Hematopoietic multipotent progenitor cell treated with erythropoietin and hydrocortisone succinate and interleukin-3 and kit ligand, for 4 days (in vitro differentiated cells): ENCODE measurements around the gene SLC2A8.
A peak's percentile ranks its signal among the peaks of the same experiment; 100 is the strongest.

Source experiments
- DNase-seq: peaks from one replicate; pipeline ENCODE4 v3.0.0-alpha.2; 2015

The SLC2A8 gene

DNA sequence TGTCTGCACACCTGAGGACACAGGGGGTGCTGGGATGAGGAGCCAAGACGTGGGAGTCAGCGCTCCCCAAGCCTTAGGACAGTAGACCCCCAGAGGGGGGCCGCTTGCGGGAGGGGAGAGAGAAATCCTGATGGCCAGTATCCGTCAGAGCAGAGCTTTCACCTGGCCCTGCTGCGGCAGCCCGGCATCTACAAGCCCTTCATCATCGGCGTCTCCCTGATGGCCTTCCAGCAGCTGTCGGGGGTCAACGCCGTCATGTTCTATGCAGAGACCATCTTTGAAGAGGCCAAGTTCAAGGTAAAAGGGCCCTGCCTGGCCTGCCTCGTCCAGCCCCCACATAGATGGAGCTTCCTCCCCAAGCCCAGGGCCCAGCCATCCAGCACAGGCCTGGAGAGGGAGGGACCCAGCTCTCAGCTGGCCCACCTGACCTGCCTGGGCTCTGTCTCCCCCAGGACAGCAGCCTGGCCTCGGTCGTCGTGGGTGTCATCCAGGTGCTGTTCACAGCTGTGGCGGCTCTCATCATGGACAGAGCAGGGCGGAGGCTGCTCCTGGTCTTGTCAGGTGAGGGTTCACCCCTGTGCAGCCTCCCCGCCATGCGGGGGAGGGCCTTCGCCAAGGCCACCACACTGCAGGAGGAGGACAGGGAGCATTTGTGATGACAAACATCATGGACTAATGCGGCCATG, 6.7 kb downstream of the SLC2A8 start:
- DNase-seq = no peak

DNA sequence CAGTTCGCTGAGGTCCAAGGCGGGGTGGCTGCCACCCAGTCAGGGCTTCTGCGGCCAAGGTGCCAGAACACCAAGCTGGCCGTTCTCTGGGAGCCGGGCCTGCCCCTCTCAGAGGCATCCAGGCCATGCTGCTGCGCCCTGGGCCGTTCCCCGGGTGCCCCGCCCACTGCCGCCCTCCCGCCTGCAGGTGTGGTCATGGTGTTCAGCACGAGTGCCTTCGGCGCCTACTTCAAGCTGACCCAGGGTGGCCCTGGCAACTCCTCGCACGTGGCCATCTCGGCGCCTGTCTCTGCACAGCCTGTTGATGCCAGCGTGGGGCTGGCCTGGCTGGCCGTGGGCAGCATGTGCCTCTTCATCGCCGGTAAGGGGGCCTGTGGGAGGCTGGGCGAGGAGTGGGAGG, 7.7 kb downstream of the SLC2A8 start:
- no peak for DNase-seq

DNA sequence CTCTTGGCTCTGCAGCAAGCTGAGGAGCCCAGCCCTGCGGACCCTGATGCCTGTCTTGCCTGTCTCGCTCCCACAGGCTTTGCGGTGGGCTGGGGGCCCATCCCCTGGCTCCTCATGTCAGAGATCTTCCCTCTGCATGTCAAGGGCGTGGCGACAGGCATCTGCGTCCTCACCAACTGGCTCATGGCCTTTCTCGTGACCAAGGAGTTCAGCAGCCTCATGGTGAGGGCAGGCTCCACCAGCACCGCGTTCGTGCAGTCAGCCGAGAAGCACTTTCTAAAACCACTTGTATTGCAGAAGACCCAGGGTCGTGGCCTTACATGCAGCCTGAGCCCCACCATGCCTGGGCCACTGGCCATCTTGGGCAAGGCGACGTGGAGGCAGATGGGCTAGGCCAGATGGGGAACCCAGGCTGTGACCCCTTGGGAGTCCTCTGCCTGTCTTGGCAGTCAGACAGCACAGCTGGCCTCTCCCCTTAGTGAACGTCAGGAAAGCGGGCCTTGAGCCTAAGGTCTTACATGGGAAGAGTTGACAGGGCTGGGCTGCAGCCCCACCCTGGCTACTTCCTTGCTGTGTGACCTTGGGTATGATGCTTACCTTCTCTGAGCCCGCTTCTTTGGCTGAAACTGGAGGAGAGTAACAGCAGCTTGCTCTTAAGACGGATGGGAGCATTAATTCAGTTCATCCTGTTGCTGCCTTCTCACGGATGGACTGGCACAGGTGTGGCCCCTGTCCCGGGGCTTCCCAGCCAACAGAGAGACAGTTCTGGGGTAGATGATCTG, 8.6 kb downstream of the SLC2A8 start:
- no peak for DNase-seq

DNA sequence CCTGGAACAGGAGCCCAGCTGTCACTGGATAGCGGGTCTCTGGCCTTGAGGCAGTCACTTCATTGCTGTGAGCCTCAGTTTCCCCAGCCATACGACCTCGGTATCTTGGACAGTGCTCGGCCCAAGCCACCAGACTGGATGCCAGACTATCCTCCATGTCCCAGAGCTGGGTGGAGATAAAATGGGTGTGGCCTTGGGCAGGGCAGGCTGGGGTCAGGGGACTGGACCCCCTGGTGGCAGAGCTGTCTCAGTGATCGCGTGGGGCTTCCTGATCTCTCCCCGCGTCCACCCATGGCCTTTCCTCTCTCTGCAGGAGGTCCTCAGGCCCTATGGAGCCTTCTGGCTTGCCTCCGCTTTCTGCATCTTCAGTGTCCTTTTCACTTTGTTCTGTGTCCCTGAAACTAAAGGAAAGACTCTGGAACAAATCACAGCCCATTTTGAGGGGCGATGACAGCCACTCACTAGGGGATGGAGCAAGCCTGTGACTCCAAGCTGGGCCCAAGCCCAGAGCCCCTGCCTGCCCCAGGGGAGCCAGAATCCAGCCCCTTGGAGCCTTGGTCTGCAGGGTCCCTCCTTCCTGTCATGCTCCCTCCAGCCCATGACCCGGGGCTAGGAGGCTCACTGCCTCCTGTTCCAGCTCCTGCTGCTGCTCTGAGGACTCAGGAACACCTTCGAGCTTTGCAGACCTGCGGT, 10.0 kb downstream of the SLC2A8 start:
- DNase-seq = peak; percentile 25

DNA sequence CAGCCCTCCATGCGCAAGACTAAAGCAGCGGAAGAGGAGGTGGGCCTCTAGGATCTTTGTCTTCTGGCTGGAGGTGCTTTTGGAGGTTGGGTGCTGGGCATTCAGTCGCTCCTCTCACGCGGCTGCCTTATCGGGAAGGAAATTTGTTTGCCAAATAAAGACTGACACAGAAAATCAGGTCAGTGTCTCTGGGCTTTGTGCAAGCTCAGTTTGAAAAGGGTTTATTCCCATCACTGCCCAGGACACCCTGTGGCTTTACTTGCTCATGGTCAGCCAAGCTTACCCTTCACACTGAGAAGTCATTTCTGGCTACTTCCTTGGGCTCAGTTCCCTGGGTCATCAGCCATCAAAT, 10.5 kb downstream of the SLC2A8 start:
- DNase-seq = no peak

- DNase-seq = no peak
These were observed 14.2 kb downstream of the SLC2A8 start for GRCh38 chr9:127411122-127411521.

- no peak for DNase-seq
These were observed 18.2 kb downstream of the SLC2A8 start for GRCh38 chr9:127415141-127415540.

GRCh38 chr9:127415657-127416056, 18.7 kb downstream of the SLC2A8 start:
- no peak for DNase-seq

DNA sequence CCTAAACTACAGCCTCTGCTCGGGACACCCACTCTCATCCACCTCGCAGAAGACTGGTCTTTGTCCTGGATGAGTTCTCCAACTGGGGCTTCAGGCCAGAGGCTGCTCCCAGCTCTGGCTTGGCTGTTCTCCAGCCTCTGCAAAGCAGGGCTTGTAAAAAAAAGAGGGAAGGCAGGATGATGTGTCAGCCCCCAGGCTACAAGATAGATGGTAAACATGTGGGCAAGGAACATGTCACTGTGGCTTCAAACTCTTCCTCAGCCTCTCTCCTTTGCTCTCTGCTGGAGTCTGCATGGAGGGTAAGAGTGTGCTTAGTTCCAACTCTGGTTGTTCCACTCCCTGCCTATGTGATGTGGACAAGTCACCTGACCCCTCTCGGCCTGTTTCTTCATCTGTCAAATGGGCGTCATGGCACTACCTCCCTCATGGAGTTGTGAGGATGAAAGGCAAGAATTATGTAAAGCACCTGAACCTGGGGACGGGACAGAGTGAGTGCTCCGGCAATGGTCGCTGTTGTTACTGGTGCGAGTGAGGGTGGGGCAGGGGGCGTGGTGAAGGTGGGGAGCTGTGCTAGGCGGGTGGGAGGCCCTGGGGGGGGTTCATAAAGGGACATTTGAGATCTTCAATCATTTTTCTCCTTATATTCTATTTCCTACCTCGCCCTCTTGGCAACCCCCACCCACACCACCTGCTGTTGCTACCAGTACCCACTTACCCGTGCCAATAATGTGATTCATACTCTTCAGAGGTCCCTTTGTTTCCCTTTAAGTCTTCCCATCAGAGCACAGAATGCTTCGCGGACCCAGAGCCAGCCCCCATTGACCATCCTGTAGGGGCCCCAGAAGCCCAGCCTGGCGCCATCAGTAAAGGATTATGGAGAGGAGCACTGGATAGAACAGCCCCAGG, 20.4 kb downstream of the SLC2A8 start:
- no peak for DNase-seq

GRCh38 chr9:127418037-127418471, 21.1 kb downstream of the SLC2A8 start:
- peak; percentile 80 for DNase-seq

- no peak for DNase-seq
These were observed 22.4 kb downstream of the SLC2A8 start for GRCh38 chr9:127419348-127419747.

DNA sequence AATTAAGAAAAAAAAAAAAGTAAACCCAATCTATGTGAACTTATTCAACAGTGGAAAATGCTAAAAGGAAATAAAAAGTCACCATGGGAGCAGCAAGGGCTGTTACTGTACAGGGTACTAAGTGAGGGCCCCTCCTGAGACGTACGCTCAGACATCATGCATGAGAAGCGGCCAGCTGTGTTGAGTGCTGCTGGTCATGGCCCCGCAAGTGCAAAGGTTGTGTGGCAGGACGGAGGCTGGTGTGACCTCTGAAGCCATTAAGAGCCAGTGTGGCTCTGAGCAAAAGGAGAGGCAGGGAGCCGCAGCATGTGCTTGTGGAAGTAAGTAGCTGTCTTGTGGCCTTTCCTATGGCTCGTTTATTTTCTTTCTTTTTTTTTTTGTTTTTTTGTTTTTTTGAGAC, 24.1 kb downstream of the SLC2A8 start:
- DNase-seq = no peak

DNA sequence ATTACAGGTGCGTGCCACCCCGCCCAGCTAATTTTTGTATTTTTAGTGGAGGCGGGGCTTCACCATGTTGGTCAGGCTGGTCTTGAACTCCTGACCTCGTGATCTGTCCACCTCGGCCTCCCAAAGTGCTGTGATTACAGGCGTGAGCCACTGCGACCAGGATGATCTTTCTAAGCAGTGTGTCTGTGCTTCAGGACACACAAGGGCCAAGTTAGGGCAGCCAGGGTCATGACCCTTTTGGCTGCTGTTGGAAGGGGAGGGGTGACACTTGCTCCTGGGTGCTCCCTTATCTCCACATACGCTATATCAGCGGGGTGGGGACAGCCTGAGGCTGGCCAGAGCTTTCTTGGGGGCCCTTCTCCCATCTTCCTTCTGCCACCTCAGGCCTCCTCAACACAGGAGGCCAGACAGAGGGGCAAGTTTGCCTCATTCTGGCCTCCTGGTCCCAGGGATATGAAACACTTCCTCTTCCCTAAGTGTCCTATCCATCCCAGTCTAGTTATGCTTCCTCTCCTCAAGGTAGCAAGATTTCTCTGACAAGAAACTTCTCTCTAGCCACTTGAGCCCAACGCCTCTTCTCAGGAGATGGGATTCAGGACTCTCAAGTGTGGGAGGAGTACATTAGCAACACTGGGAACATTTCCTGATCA, 25.3 kb downstream of the SLC2A8 start:
- DNase-seq = peak; percentile 36

- DNase-seq = no peak
These were observed 25.8 kb downstream of the SLC2A8 start for GRCh38 chr9:127422787-127423186.

- DNase-seq = no peak
These were observed 26.5 kb downstream of the SLC2A8 start for GRCh38 chr9:127423476-127423933.

GRCh38 chr9:127423934-127424675, 27.1 kb downstream of the SLC2A8 start, which contains the start of gene ZNF79:
TSS of gene ZNF79 (plus strand) at chr9:127424382. CDS start at chr9:127424788, 406 bp downstream.
- DNase-seq = peak; percentile 96

DNA sequence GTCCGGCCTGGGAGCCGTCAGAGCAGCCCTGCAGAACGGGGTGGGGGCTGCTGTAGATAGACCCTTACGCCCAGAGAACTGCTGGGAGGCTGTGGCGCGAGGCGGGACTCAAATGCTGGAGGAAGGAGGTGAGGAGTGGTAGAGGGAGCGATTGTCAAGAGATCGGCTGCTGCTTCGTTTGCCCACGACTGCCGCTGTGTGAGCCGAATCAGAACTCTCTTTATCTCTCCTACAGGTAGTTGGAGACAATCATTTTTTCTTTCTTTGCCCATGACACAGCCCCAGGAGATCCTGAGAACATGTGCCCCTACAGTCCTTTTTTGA, 27.7 kb downstream of the SLC2A8 start:
- DNase-seq = peak; percentile 55

GRCh38 chr9:127426756-127427155, 29.8 kb downstream of the SLC2A8 start:
- no peak for DNase-seq

DNA sequence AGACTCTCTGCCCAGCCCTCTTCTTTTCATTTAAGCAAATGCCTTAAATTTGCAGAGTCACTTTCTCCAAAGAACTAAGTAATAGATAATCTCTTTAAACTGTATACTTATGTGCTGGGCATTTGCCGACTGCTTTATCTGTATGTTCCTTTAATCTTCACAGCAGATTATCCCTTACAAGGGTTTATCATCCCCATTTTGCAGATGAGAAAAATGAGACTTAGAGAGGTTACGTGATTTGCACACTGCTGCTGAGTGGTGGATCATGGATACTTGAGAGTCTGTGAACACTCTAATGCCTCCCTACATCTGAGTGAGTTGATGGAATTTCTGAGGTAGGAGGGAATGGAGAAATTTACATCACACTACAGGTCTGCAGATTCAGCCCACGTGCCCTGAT, 31.4 kb downstream of the SLC2A8 start:
- no peak for DNase-seq

DNA sequence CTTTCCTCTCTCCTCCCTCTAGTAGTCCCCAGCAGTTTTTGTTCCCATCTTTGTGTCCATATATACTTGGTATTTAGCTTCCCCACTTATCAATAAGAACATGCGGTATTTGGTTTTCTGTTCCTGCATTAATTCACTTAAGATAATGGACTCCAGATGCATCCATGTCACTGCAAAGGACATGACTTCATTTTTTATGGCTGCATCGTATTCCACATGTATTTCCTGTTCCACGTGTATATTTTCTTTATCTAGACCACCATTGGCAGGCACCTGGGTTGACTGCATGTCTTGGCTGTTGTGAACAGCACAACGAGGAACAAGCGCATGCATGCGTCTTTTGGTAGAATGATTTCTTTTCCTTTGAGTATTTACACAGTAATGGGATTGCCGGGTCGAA, 33.4 kb downstream of the SLC2A8 start:
- no peak for DNase-seq

- DNase-seq = peak; percentile 37
These were observed 40.7 kb downstream of the SLC2A8 start for GRCh38 chr9:127437497-127438264.
